Loucy (cell line): ENCODE results near the gene SMG1.

ENCODE experiments used
- H2AFZ ChIP-seq: fragments of 200-600 bp; sonication (generic); 2 replicates; pipeline ENCODE4 v1.6.0; 2016; ENCODE audit warnings: antibody characterized with exemption, mild to moderate bottlenecking, low read length, moderate library complexity
- H3F3A ChIP-seq: fragments of 200-600 bp; 2 replicates; pipeline ENCODE4 v1.6.0; 2016; ENCODE audit warnings: antibody characterized with exemption, low read depth, mild to moderate bottlenecking
- H3K27me3 ChIP-seq: fragments of 200-600 bp; sonication (generic); 2 replicates; pipeline ENCODE4 v1.6.1; 2014; ENCODE audit warnings: low read length, mild to moderate bottlenecking; ENCODE audit not compliant: insufficient read depth, poor library complexity, severe bottlenecking
- H3K36me3 ChIP-seq: fragments of 200-600 bp; sonication (generic); 2 replicates; pipeline ENCODE4 v1.6.1; 2016; ENCODE audit warnings: low read length; ENCODE audit not compliant: insufficient read depth
- H3K4me1 ChIP-seq: fragments of 200-600 bp; sonication (generic); 2 replicates; pipeline ENCODE4 v1.5.1; 2014; ENCODE audit warnings: low read length, mild to moderate bottlenecking; ENCODE audit not compliant: insufficient read depth, poor library complexity, severe bottlenecking
- H3K4me2 ChIP-seq: fragments of 200-600 bp; sonication (generic); 2 replicates; pipeline ENCODE4 v1.6.0; 2014; ENCODE audit warnings: antibody characterized with exemption, low read length, low read depth, mild to moderate bottlenecking; ENCODE audit not compliant: poor library complexity, severe bottlenecking
- H3K4me3 ChIP-seq: fragments of 200-600 bp; sonication (generic); 2 replicates; pipeline ENCODE4 v1.5.1; 2014; ENCODE audit warnings: low read length, mild to moderate bottlenecking, mixed read lengths; ENCODE audit not compliant: poor library complexity, severe bottlenecking
- H3K79me2 ChIP-seq: fragments of 200-600 bp; sonication (generic); 2 replicates; pipeline ENCODE4 v1.6.1; 2014; ENCODE audit warnings: low read length; ENCODE audit not compliant: insufficient read depth
- H3K9ac ChIP-seq: fragments of 200-600 bp; sonication (generic); 2 replicates; pipeline ENCODE4 v1.6.0; 2014; ENCODE audit warnings: mild to moderate bottlenecking, low read depth, low read length, moderate library complexity; ENCODE audit not compliant: poor library complexity, severe bottlenecking
- H3K9me2 ChIP-seq: fragments of 200-600 bp; sonication (generic); replicated peaks from 2 replicates; pipeline ENCODE4 v1.6.1; 2016; ENCODE audit warnings: low read depth, low read length, mixed read lengths
- H3K9me3 ChIP-seq: fragments of 200-600 bp; sonication (generic); 2 replicates; pipeline ENCODE4 v1.6.1; 2014; ENCODE audit warnings: mild to moderate bottlenecking, antibody characterized with exemption, low read length, low read depth; ENCODE audit not compliant: insufficient read depth
- H4K20me1 ChIP-seq: fragments of 200-600 bp; sonication (generic); 2 replicates; pipeline ENCODE4 v1.6.0; 2014; ENCODE audit warnings: antibody characterized with exemption, low read length, mild to moderate bottlenecking; ENCODE audit not compliant: insufficient read depth, poor library complexity, severe bottlenecking
- CTCF ChIP-seq: fragments of 200-600 bp; sonication (generic); conservative IDR thresholded peaks from 2 replicates; pipeline ENCODE4 v1.5.1; 2014; ENCODE audit warnings: mild to moderate bottlenecking, antibody characterized with exemption, low read length
- EZH2phosphoT487 ChIP-seq: fragments of 200-600 bp; IDR thresholded peaks from 2 replicates; pipeline ENCODE4 v1.6.1; 2018; ENCODE audit warnings: antibody characterized with exemption, mild to moderate bottlenecking, moderate library complexity, borderline replicate concordance

SMG1 gene

GRCh38 chr16:18827890-18828289 is 98.3 kb downstream of the SMG1 start:
- no peaks in the 10 kb centered on the region for H3K9me3 ChIP-seq
- TF ChIP-seq EZH2phosphoT487 (no peak), CTCF (no peak)
- no peak overlapping the region for H3K4me2 ChIP-seq
- no peaks in the 10 kb centered on the region for H3K4me1 ChIP-seq
- H2AFZ ChIP-seq = no peak overlapping the region
- H4K20me1 ChIP-seq = no peaks in the 10 kb centered on the region
- H3K9me2 ChIP-seq = no peaks in the 10 kb centered on the region
- H3K4me3 ChIP-seq = no peak overlapping the region
- H3F3A ChIP-seq = no peaks in the 10 kb centered on the region
- H3K9ac ChIP-seq = no peak overlapping the region
- H3K27me3 ChIP-seq = no peaks in the 10 kb centered on the region
- H3K36me3 ChIP-seq = peaks cover 45% of the 10 kb centered on the region
- H3K79me2 ChIP-seq = no peaks in the 10 kb centered on the region

DNA sequence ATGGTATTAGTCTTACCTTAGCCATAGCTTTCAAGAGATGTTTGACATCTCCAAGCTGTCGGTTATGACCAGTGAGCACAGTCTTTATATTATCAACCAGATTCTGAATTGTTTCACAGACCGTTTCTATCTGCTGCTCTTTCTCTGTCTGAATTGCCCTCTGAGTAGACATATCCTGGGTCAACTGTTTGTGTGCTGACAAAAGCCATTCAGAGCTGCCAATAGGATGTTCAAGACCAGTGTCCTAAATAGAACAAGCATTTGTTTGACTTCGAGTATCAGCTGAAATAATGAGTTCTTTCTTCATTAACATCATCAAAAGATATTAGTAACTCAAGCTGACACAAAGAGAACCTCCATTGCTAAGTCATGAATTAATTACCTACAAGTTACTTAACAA is 109.9 kb downstream of the SMG1 start:
- no peaks in the 10 kb centered on the region for H3K27me3 ChIP-seq
- no peak overlapping the region for H3K9ac ChIP-seq
- no peaks in the 10 kb centered on the region for H3K4me1 ChIP-seq
- no peaks in the 10 kb centered on the region for H3K9me3 ChIP-seq
- H3F3A ChIP-seq = 0 out of 2 replicates have a peak, but pooled peaks cover 2% of the 10 kb centered on the region
- H4K20me1 ChIP-seq = no peaks in the 10 kb centered on the region
- no peak overlapping the region for H3K4me2 ChIP-seq
- peaks cover 61% of the 10 kb centered on the region for H3K36me3 ChIP-seq
- no peak overlapping the region for H2AFZ ChIP-seq
- TF ChIP-seq EZH2phosphoT487 (no peak), CTCF (no peak)
- H3K4me3 ChIP-seq = no peak overlapping the region
- no peaks in the 10 kb centered on the region for H3K9me2 ChIP-seq
- no peaks in the 10 kb centered on the region for H3K79me2 ChIP-seq

DNA sequence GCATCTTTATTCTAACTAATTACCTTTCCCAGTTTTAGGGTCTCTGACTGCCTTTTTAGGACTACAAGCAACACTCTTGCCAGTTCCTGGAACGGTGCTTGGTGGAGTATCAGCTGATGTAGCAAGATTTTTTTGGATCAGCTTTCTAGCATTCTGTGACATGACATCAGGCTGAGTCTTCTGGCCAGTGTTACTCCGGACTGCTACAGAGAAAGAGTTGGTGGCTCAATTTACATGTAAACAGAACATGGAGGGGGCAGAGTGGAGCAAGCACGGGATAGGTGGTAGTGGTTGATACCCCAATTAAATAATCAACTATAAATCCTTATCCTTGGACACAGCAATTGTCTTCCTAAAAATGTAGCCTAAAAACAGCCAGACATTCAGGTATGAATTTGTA is 114.3 kb downstream of the SMG1 start:
- Histone ChIP-seq H3K9ac (no peak overlapping the region), H3K27me3 (no peaks in the 10 kb centered on the region), H2AFZ (no peak overlapping the region), H3F3A (0 out of 2 replicates have a peak, but pooled peaks cover 2% of the 10 kb centered on the region), H3K4me1 (no peaks in the 10 kb centered on the region), H3K9me2 (no peaks in the 10 kb centered on the region), H3K9me3 (no peaks in the 10 kb centered on the region), H3K4me3 (no peak overlapping the region), H3K79me2 (no peaks in the 10 kb centered on the region), H3K36me3 (peaks cover 69% of the 10 kb centered on the region), H4K20me1 (no peaks in the 10 kb centered on the region), H3K4me2 (no peak overlapping the region)
- TF ChIP-seq EZH2phosphoT487 = no peak
- TF ChIP-seq CTCF = no peak
